ENCODE results near the gene SLC25A51.

- TF ChIP-seq CTCF (IDR thresholded peaks at IDR 0.05) (no peak), POLR2A (IDR thresholded peaks at IDR 0.05) (no peak)
These were observed 34.4 kb upstream of the SLC25A51 start for GRCh38 chr9:37938121-37938891.
